Activated CD8-positive, alpha-beta T cell treated with anti-CD3 and anti-CD28 coated beads for 36 hours (primary cell): Measurements from ENCODE around the gene PTPRR. TPM values are rescaled to one million over a fixed set of nuclear protein-coding genes. Genes with fewer than 3 reads are reported as not detected.

Experiments
- ATAC-seq: fragments of 200-7000 bp; cut with Tn5 transposase; one replicate; pipeline ENCODE4 v1.10.0; 2021; ENCODE audit warnings: mild to moderate bottlenecking, moderate library complexity
- CTCF ChIA-PET: fragments of 350-600 bp; sonication (Branson Sonifier 250); formaldehyde crosslinking; loops from one replicate; lab custom pipeline; 2021; ENCODE audit warnings: antibody characterized with exemption; lab: Charles Lee
- POLR2A ChIA-PET: fragments of 350-600 bp; sonication (Branson Sonifier 250); formaldehyde crosslinking; loops from one replicate; lab custom pipeline; 2021; ENCODE audit warnings: antibody characterized with exemption; lab: Charles Lee
- DNase-seq: peaks from one replicate; pipeline ENCODE4 v3.0.0-alpha.2; 2020
- H3K27ac Mint-ChIP-seq: one replicate; pipeline ENCODE4 v1.8.0; 2021; ENCODE audit warnings: mild to moderate bottlenecking, mixed read lengths
- H3K27me3 Mint-ChIP-seq: one replicate; pipeline ENCODE4 v1.8.0; 2021; ENCODE audit warnings: mixed read lengths
- H3K36me3 Mint-ChIP-seq: one replicate; pipeline ENCODE4 v1.8.0; 2021; ENCODE audit warnings: low read depth, mixed read lengths
- H3K4me1 Mint-ChIP-seq: one replicate; pipeline ENCODE4 v1.8.0; 2021; ENCODE audit warnings: low read depth, mixed read lengths
- H3K4me3 Mint-ChIP-seq: one replicate; pipeline ENCODE4 v1.8.0; 2021; ENCODE audit warnings: mild to moderate bottlenecking, moderate library complexity, mixed read lengths
- H3K9me3 Mint-ChIP-seq: one replicate; pipeline ENCODE4 v1.8.0; 2021; ENCODE audit warnings: mixed read lengths
- intact Hi-C: fragments of 100-400 bp; cut with micrococcal nuclease; formaldehyde crosslinking; loops from one replicate; pipeline ENCODE4 v1.10.0; 2022
- total RNA-seq, 2 experiments: library from RNA; stranded (reverse); gene quantifications; one replicate each; pipeline ENCODE4 v1.2.3, GENCODE V29; 2021
- TF ChIP-seq, protein P1 (sequence below): fragments of 200-600 bp; IDR thresholded peaks from one replicate; pipeline ENCODE4 v1.8.0; 2022; ENCODE audit warnings: antibody characterized with exemption, mild to moderate bottlenecking

Gene PTPRR
- total RNA-seq, 2 experiments from 2014 or later = not detected

- Mint-ChIP-seq H3K27me3 (peaks cover 2% of the 10 kb centered on the region), H3K9me3 (no peaks in the 10 kb centered on the region), H3K36me3 (no peaks in the 10 kb centered on the region), H3K4me3 (no peak overlapping the region), H3K27ac (no peak overlapping the region), H3K4me1 (no peaks in the 10 kb centered on the region)
- ATAC-seq (no peak), DNase-seq (no peak)
- intact Hi-C loops = no loop called here
- TF ChIP-seq, protein P1, sequence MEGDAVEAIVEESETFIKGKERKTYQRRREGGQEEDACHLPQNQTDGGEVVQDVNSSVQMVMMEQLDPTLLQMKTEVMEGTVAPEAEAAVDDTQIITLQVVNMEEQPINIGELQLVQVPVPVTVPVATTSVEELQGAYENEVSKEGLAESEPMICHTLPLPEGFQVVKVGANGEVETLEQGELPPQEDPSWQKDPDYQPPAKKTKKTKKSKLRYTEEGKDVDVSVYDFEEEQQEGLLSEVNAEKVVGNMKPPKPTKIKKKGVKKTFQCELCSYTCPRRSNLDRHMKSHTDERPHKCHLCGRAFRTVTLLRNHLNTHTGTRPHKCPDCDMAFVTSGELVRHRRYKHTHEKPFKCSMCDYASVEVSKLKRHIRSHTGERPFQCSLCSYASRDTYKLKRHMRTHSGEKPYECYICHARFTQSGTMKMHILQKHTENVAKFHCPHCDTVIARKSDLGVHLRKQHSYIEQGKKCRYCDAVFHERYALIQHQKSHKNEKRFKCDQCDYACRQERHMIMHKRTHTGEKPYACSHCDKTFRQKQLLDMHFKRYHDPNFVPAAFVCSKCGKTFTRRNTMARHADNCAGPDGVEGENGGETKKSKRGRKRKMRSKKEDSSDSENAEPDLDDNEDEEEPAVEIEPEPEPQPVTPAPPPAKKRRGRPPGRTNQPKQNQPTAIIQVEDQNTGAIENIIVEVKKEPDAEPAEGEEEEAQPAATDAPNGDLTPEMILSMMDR = no peak
- ChIA-PET POLR2A (no interaction called here), CTCF (no interaction called here)
Observed at GRCh38 chr12:70752327-70752726, 168.2 kb downstream of the PTPRR start.

GRCh38 chr12:70749931-70750330, 170.6 kb downstream of the PTPRR start:
- peaks cover 2% of the 10 kb centered on the region for H3K27me3 Mint-ChIP-seq
- H3K4me3 Mint-ChIP-seq = no peak overlapping the region
- ChIA-PET CTCF (no interaction called here), POLR2A (no interaction called here)
- no peak for DNase-seq
- no peaks in the 10 kb centered on the region for H3K4me1 Mint-ChIP-seq
- TF ChIP-seq, protein P1 = no peak
- ATAC-seq = no peak
- H3K36me3 Mint-ChIP-seq = no peaks in the 10 kb centered on the region
- intact Hi-C loops = no loop called here
- no peaks in the 10 kb centered on the region for H3K9me3 Mint-ChIP-seq
- no peak overlapping the region for H3K27ac Mint-ChIP-seq

- no peak overlapping the region for H3K4me3 Mint-ChIP-seq
Observed at GRCh38 chr12:70748809-70749208, 171.7 kb downstream of the PTPRR start.

DNA sequence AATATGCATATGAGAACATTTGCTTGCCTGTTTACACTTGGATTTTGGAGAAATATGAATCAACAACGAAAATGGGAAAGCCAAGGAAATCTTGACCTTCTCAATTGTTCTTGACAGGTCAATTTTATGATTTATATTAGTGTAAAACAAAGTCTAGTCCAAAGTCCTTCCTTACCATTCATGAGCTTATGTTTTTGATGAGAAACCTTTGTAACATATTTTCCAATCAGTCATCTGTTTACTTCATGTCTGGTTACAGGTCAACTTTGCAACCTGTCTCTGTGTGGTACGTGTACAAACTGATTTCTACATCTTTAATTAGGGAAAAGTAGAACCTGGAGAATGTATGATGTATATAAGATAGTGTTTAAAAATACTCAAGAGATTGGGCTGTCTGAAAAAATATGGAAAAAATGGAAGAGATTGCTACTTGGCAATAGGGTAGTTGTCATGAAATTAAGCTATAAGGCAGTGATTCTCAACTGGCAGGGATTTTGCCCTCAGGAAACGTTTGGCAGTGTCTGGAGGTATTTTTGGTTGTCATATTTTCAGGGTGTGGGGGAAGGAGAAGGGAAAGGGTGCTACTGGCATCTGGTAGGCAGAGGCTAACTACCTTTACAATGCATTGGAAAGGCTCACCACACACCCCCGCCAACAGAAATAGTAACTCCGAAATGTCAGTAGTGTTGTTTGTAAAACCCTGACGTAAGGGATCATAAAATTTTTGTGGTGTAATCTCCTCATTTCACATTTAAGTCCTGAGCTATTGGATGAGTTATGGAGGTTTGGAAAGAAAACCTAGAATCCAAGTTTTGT, 172.9 kb downstream of the PTPRR start:
- TF ChIP-seq, protein P1 = no peak
- intact Hi-C loops = no loop called here
- DNase-seq (no peak), ATAC-seq (no peak)
- Mint-ChIP-seq H3K9me3 (no peaks in the 10 kb centered on the region), H3K27me3 (peaks cover 4% of the 10 kb centered on the region), H3K4me1 (no peaks in the 10 kb centered on the region), H3K27ac (no peak overlapping the region), H3K36me3 (no peaks in the 10 kb centered on the region), H3K4me3 (no peak overlapping the region)
- ChIA-PET POLR2A (no interaction called here), CTCF (no interaction called here)

More at GRCh38 chr12:70748809-70749208, 171.7 kb downstream of the PTPRR start:
- no peaks in the 10 kb centered on the region for H3K36me3 Mint-ChIP-seq
- no peak overlapping the region for H3K27ac Mint-ChIP-seq
- CTCF ChIA-PET = no interaction called here
- H3K27me3 Mint-ChIP-seq = peaks cover 2% of the 10 kb centered on the region
- no peaks in the 10 kb centered on the region for H3K9me3 Mint-ChIP-seq
- ATAC-seq (no peak), DNase-seq (no peak)
- TF ChIP-seq, protein P1 = no peak
- POLR2A ChIA-PET = no interaction called here
- H3K4me1 Mint-ChIP-seq = no peaks in the 10 kb centered on the region
- intact Hi-C loops = no loop called here

DNA sequence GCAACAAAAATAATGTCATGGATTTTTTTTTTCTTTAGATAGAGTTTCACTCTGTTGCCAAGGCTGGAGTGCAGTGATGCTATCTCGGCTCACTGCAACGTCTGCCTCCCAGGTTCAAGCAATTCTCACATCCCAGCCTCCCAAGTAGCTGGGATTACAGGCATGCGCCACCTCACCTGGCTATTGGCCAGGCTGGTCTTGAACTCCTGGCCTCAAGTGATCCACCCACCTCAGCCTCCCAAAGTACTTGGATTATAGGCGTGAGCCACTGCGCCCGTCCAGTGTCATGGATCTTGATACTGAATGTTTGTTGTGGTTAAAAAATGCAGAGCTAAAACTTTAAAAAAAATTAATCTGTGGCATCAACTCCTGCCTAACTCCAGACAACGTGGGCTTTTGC, 175.5 kb downstream of the PTPRR start:
- TF ChIP-seq, protein P1 = no peak
- no peaks in the 10 kb centered on the region for H3K9me3 Mint-ChIP-seq
- CTCF ChIA-PET = interaction anchor here (0.8 to 1.2 kb wide), 3 partner anchors 11 to 26 kb away, joined by 3 read pairs; no protein-coding TSS in a partner anchor
- DNase-seq = no peak
- no peaks in the 10 kb centered on the region for H3K4me1 Mint-ChIP-seq
- no peak overlapping the region for H3K27ac Mint-ChIP-seq
- POLR2A ChIA-PET = no interaction called here
- H3K27me3 Mint-ChIP-seq = peaks cover 3% of the 10 kb centered on the region
- intact Hi-C loops = no loop called here
- H3K4me3 Mint-ChIP-seq = no peak overlapping the region
- no peak for ATAC-seq
- no peaks in the 10 kb centered on the region for H3K36me3 Mint-ChIP-seq
